ENCODE measurements around the gene CLPSL2.

CLPSL2 gene

GRCh38 chr6:35794536-35795452 is 18.4 kb downstream of the CLPSL2 start:
- no peak overlapping the region for H3K9ac ChIP-seq (ENCODE audit: low read length)

GRCh38 chr6:35795453-35796071 is 19.2 kb downstream of the CLPSL2 start:
- Histone ChIP-seq H3K36me3 (ENCODE audit: insufficient read depth, low read length) (no peaks in the 10 kb centered on the region), H3F3A (ENCODE audit: insufficient read depth, low read length) (no peaks in the 10 kb centered on the region), H3K4me2 (ENCODE audit: low read length) (no peak overlapping the region), H3K9ac (ENCODE audit: low read length) (no peak overlapping the region), H3K9me3 (ENCODE audit: low read length) (no peaks in the 10 kb centered on the region), H3K4me1 (ENCODE audit: insufficient read depth, low read length, severe bottlenecking) (no peaks in the 10 kb centered on the region), H3K4me3 (ENCODE audit: low read depth, low read length, poor library complexity, severe bottlenecking) (no peak overlapping the region), H4K20me1 (ENCODE audit: insufficient read depth, low read length) (no peaks in the 10 kb centered on the region), H3K27ac (ENCODE audit: low read depth, low read length, poor library complexity, severe bottlenecking) (no peak overlapping the region), H3K79me2 (ENCODE audit: insufficient read depth, low read length) (no peaks in the 10 kb centered on the region), H2AFZ (ENCODE audit: low read length) (no peak overlapping the region), H3K27me3 (ENCODE audit: insufficient read depth, low read length) (peaks cover 12% of the 10 kb centered on the region), H3K9me2 (ENCODE audit: low read depth, low read length) (no peaks in the 10 kb centered on the region)
- no peak for TF ChIP-seq CTCF (IDR thresholded peaks at IDR 0.05; ENCODE audit: low read length)
- no peak for TF ChIP-seq EZH2 (IDR thresholded peaks at IDR 0.05; ENCODE audit: borderline replicate concordance, low read length)

More at GRCh38 chr6:35794536-35795452, 18.4 kb downstream of the CLPSL2 start:
- H3K4me1 ChIP-seq (ENCODE audit: insufficient read depth, low read length, severe bottlenecking) = no peaks in the 10 kb centered on the region
- no peaks in the 10 kb centered on the region for H3K9me3 ChIP-seq (ENCODE audit: low read length)
- no peaks in the 10 kb centered on the region for H3K36me3 ChIP-seq (ENCODE audit: insufficient read depth, low read length)
- TF ChIP-seq CTCF (IDR thresholded peaks at IDR 0.05; ENCODE audit: low read length) (no peak), EZH2 (IDR thresholded peaks at IDR 0.05; ENCODE audit: borderline replicate concordance, low read length) (no peak)
- H3F3A ChIP-seq (ENCODE audit: insufficient read depth, low read length) = no peaks in the 10 kb centered on the region
- H3K9me2 ChIP-seq (ENCODE audit: low read depth, low read length) = no peaks in the 10 kb centered on the region
- no peak overlapping the region for H3K27ac ChIP-seq (ENCODE audit: low read depth, low read length, poor library complexity, severe bottlenecking)
- no peak overlapping the region for H3K4me2 ChIP-seq (ENCODE audit: low read length)
- H3K27me3 ChIP-seq (ENCODE audit: insufficient read depth, low read length) = peaks cover 12% of the 10 kb centered on the region
- no peaks in the 10 kb centered on the region for H3K79me2 ChIP-seq (ENCODE audit: insufficient read depth, low read length)
- H3K4me3 ChIP-seq (ENCODE audit: low read depth, low read length, poor library complexity, severe bottlenecking) = no peak overlapping the region
- H2AFZ ChIP-seq (ENCODE audit: low read length) = no peak overlapping the region
- H4K20me1 ChIP-seq (ENCODE audit: insufficient read depth, low read length) = no peaks in the 10 kb centered on the region

- Histone ChIP-seq H3K9me2 (ENCODE audit: low read depth, low read length) (no peaks in the 10 kb centered on the region), H3F3A (ENCODE audit: insufficient read depth, low read length) (no peaks in the 10 kb centered on the region), H3K9ac (ENCODE audit: low read length) (no peak overlapping the region), H3K27ac (ENCODE audit: low read depth, low read length, poor library complexity, severe bottlenecking) (no peak overlapping the region), H3K9me3 (ENCODE audit: low read length) (no peaks in the 10 kb centered on the region), H3K4me1 (ENCODE audit: insufficient read depth, low read length, severe bottlenecking) (no peaks in the 10 kb centered on the region), H4K20me1 (ENCODE audit: insufficient read depth, low read length) (no peaks in the 10 kb centered on the region), H2AFZ (ENCODE audit: low read length) (no peak overlapping the region), H3K4me3 (ENCODE audit: low read depth, low read length, poor library complexity, severe bottlenecking) (no peak overlapping the region), H3K27me3 (ENCODE audit: insufficient read depth, low read length) (peaks cover 12% of the 10 kb centered on the region), H3K4me2 (ENCODE audit: low read length) (no peak overlapping the region), H3K79me2 (ENCODE audit: insufficient read depth, low read length) (no peaks in the 10 kb centered on the region), H3K36me3 (ENCODE audit: insufficient read depth, low read length) (no peaks in the 10 kb centered on the region)
- TF ChIP-seq EZH2 (IDR thresholded peaks at IDR 0.05; ENCODE audit: borderline replicate concordance, low read length) = no peak
- TF ChIP-seq CTCF (IDR thresholded peaks at IDR 0.05; ENCODE audit: low read length) = no peak
These were observed 19.8 kb downstream of the CLPSL2 start for GRCh38 chr6:35796236-35796635.
